Measurements from ENCODE around the gene DPH6. TPM values are rescaled to one million over a fixed set of nuclear protein-coding genes. Genes with fewer than 3 reads are reported as not detected.

DPH6 gene
- total and polyA plus RNA-seq, 7 donors: 3.6 to 13.2 (median 9.6) TPM

GRCh38 chr15:35484231-35484945 lies 61.6 kb downstream of the DPH6 start:
- no peak for DNase-seq
- Histone ChIP-seq H3K36me3 (no peaks in the 10 kb centered on the region), H3K27me3 (no peaks in the 10 kb centered on the region), H3K4me1 (peaks cover 0 to 11% (median 0%) of the 10 kb centered on the region in 4 donors), H3K27ac (no peak overlapping the region), H3K4me3 (no peak overlapping the region), H3K9me3 (peaks cover 0 to 3% (median 0%) of the 10 kb centered on the region in 4 donors)
- intact Hi-C loops (cut with DNase I): no loop called here
- TF ChIP-seq CTCF (IDR thresholded peaks at IDR 0.05): no peak
- no peak for TF ChIP-seq POLR2A (IDR thresholded peaks at IDR 0.05)
- TF ChIP-seq EP300 (IDR thresholded peaks at IDR 0.05): no peak
- TF ChIP-seq POLR2AphosphoS5 (IDR thresholded peaks at IDR 0.05): no peak
- 92% methylated on average over 5 of the region's 5 CpGs for WGBS, 2 donors

GRCh38 chr15:35481992-35482391 lies 64.0 kb downstream of the DPH6 start:
- H3K27ac ChIP-seq: no peak overlapping the region
- no peak overlapping the region for H3K4me3 ChIP-seq
- peaks cover 0 to 11% (median 0%) of the 10 kb centered on the region in 4 donors for H3K4me1 ChIP-seq
- TF ChIP-seq CTCF (IDR thresholded peaks at IDR 0.05): no peak
- no peak for TF ChIP-seq POLR2A (IDR thresholded peaks at IDR 0.05)
- no peak for TF ChIP-seq POLR2AphosphoS5 (IDR thresholded peaks at IDR 0.05)
- TF ChIP-seq EP300 (IDR thresholded peaks at IDR 0.05): no peak
- 20 to 60% methylated on average over 2 of the region's 2 CpGs for WGBS, 2 donors
- no peaks in the 10 kb centered on the region for H3K36me3 ChIP-seq
- intact Hi-C loops (cut with DNase I): no loop called here
- no peak for DNase-seq
- no peaks in the 10 kb centered on the region for H3K9me3 ChIP-seq
- no peaks in the 10 kb centered on the region for H3K27me3 ChIP-seq

- Histone ChIP-seq H3K36me3 (no peaks in the 10 kb centered on the region), H3K27me3 (no peaks in the 10 kb centered on the region), H3K9me3 (no peaks in the 10 kb centered on the region), H3K4me1 (peaks cover 0 to 11% (median 0%) of the 10 kb centered on the region in 4 donors), H3K27ac (no peak overlapping the region), H3K4me3 (no peak overlapping the region)
- WGBS, 2 donors: 88 to 94% methylated on average over 1 of the region's 1 CpG
- DNase-seq: no peak
- TF ChIP-seq POLR2AphosphoS5 (IDR thresholded peaks at IDR 0.05) (no peak), CTCF (IDR thresholded peaks at IDR 0.05) (no peak), EP300 (IDR thresholded peaks at IDR 0.05) (no peak), POLR2A (IDR thresholded peaks at IDR 0.05) (no peak)
- intact Hi-C loops (cut with DNase I): no loop called here
These were observed 64.9 kb downstream of the DPH6 start for GRCh38 chr15:35481064-35481463.

GRCh38 chr15:35479423-35479822 lies 66.5 kb downstream of the DPH6 start:
- intact Hi-C loops (cut with DNase I): no loop called here
- Histone ChIP-seq H3K27me3 (no peaks in the 10 kb centered on the region), H3K9me3 (no peaks in the 10 kb centered on the region), H3K4me3 (no peak overlapping the region), H3K36me3 (no peaks in the 10 kb centered on the region), H3K27ac (no peak overlapping the region), H3K4me1 (peaks cover 0 to 11% (median 0%) of the 10 kb centered on the region in 4 donors)
- no peak for TF ChIP-seq CTCF (IDR thresholded peaks at IDR 0.05)
- WGBS, 2 donors: 74 to 87% methylated on average over 1 of the region's 1 CpG
- DNase-seq: no peak
